IMR-90 (cell line): ENCODE data around the gene FTHL17. TPM values are rescaled to one million over a fixed set of nuclear protein-coding genes. Genes with fewer than 3 reads are reported as not detected.

Experiments
- ATAC-seq: fragments of 200-7000 bp; cut with Tn5 transposase; 2 replicates; pipeline ENCODE4 v1.9.1; 2020; ENCODE audit warnings: low read depth, mild to moderate bottlenecking, moderate library complexity
- BruUV-seq: library from RNA; stranded (reverse); fragments of 400-500 nt; replicated peaks from 2 replicates; lab custom pipeline; 2021; lab: Mats Ljungman, UMichigan
- CTCF ChIA-PET: fragments of 300-600 bp; formaldehyde crosslinking; extraction: SDS; loops from one replicate; lab custom pipeline; 2021; ENCODE audit warnings: antibody characterized with exemption; lab: Yijun Ruan, JAX
- POLR2A ChIA-PET: fragments of 300-600 bp; sonication (Branson Sonifier 250); formaldehyde crosslinking; loops from one replicate; lab custom pipeline; 2022; ENCODE audit warnings: antibody characterized with exemption; ENCODE audit not compliant: unreplicated experiment; lab: Charles Lee
- DNase-seq: peaks from one replicate; pipeline ENCODE4 v3.0.0; 2013
- H2AFZ ChIP-seq: replicated peaks from 2 replicates; pipeline ENCODE3; 2013; ENCODE audit warnings: low read length, mild to moderate bottlenecking; ENCODE audit not compliant: poor library complexity
- H2AK5ac ChIP-seq: 2 replicates; pipeline ENCODE4 v1.6.1; 2013; ENCODE audit warnings: low read depth, low read length, inconsistent platforms
- H2AK9ac ChIP-seq: replicated peaks from 2 replicates; pipeline ENCODE3; 2013; ENCODE audit warnings: mild to moderate bottlenecking, low read depth, low read length, moderate library complexity; ENCODE audit not compliant: poor library complexity
- H2BK120ac ChIP-seq: 2 replicates; pipeline ENCODE4 v1.6.1; 2013; ENCODE audit warnings: low read depth, low read length, inconsistent platforms
- H2BK15ac ChIP-seq: 3 replicates; pipeline ENCODE4 v1.6.1; 2013; ENCODE audit warnings: low read depth, low read length, inconsistent platforms
- H2BK20ac ChIP-seq: 2 replicates; pipeline ENCODE4 v1.6.1; 2013; ENCODE audit warnings: low read depth, mild to moderate bottlenecking, inconsistent platforms, low read length, moderate library complexity
- H2BK5ac ChIP-seq: 2 replicates; pipeline ENCODE4 v1.6.1; 2013; ENCODE audit warnings: mild to moderate bottlenecking, low read depth, low read length, inconsistent platforms; ENCODE audit not compliant: poor library complexity, severe bottlenecking
- H3K14ac ChIP-seq: replicated peaks from 2 replicates; pipeline ENCODE4 v1.6.1; 2013; ENCODE audit warnings: low read depth, low read length, inconsistent platforms
- H3K18ac ChIP-seq: 2 replicates; pipeline ENCODE4 v1.6.1; 2013; ENCODE audit warnings: low read depth, low read length, control low read depth
- H3K23ac ChIP-seq: 2 replicates; pipeline ENCODE4 v1.6.1; 2013; ENCODE audit warnings: low read depth, low read length, inconsistent platforms
- H3K27ac ChIP-seq: 2 replicates; pipeline ENCODE4 v1.5.1; 2013; ENCODE audit warnings: mild to moderate bottlenecking, control low read depth, low read length; ENCODE audit not compliant: insufficient read depth
- H3K27me3 ChIP-seq: 2 replicates; pipeline ENCODE4 v1.6.1; 2013; ENCODE audit warnings: low read length; ENCODE audit not compliant: control insufficient read depth, insufficient read depth
- H3K36me3 ChIP-seq: 2 replicates; pipeline ENCODE4 v1.6.1; 2013; ENCODE audit warnings: low read length, mixed read lengths; ENCODE audit not compliant: control insufficient read depth, insufficient read depth
- H3K4ac ChIP-seq: 2 replicates; pipeline ENCODE4 v1.6.1; 2013; ENCODE audit warnings: low read depth, low read length, inconsistent platforms
- H3K4me1 ChIP-seq: 2 replicates; pipeline ENCODE4 v1.6.1; 2013; ENCODE audit warnings: low read length, mixed read lengths; ENCODE audit not compliant: control insufficient read depth, insufficient read depth
- H3K4me2 ChIP-seq: 2 replicates; pipeline ENCODE4 v1.6.1; 2013; ENCODE audit warnings: low read depth, mild to moderate bottlenecking, control low read depth, low read length, moderate library complexity
- H3K4me3 ChIP-seq: 2 replicates; pipeline ENCODE4 v1.5.1; 2013; ENCODE audit warnings: low read depth, mild to moderate bottlenecking, control low read depth, low read length, moderate library complexity; ENCODE audit not compliant: insufficient read depth
- H3K56ac ChIP-seq: 2 replicates; pipeline ENCODE4 v1.6.1; 2013; ENCODE audit warnings: low read length, inconsistent platforms; ENCODE audit not compliant: insufficient read depth; ENCODE audit errors: extremely low read depth
- H3K79me1 ChIP-seq, 2 experiments: 2 replicates each; pipeline ENCODE4 v1.6.1; 2013; ENCODE audit warnings: low read length in 2 of 2, inconsistent platforms in 1 of 2, low read depth in 1 of 2
- H3K9ac ChIP-seq: 2 replicates; pipeline ENCODE4 v1.6.1; 2013; ENCODE audit warnings: low read depth, low read length, control low read depth
- H3K9me1 ChIP-seq: 2 replicates; pipeline ENCODE4 v1.6.1; 2013; ENCODE audit warnings: low read length, inconsistent platforms; ENCODE audit not compliant: insufficient read depth
- H3K9me3 ChIP-seq: 2 replicates; pipeline ENCODE4 v1.6.1; 2013; ENCODE audit warnings: low read length; ENCODE audit not compliant: control insufficient read depth, insufficient read depth
- H4K20me1 ChIP-seq: 2 replicates; pipeline ENCODE4 v1.6.1; 2013; ENCODE audit warnings: low read length, inconsistent platforms; ENCODE audit not compliant: insufficient read depth
- H4K5ac ChIP-seq: 2 replicates; pipeline ENCODE4 v1.6.1; 2013; ENCODE audit warnings: mild to moderate bottlenecking, low read depth, low read length, control low read depth
- H4K8ac ChIP-seq, 2 experiments: 2 replicates each; pipeline ENCODE4 v1.6.1; 2013; ENCODE audit warnings: low read depth in 2 of 2, low read length in 2 of 2, control low read depth in 1 of 2, inconsistent platforms in 1 of 2
- H4K91ac ChIP-seq: 2 replicates; pipeline ENCODE4 v1.6.1; 2013; ENCODE audit warnings: low read depth, low read length, inconsistent platforms; ENCODE audit not compliant: insufficient read depth
- CHD1 ChIP-seq: IDR thresholded peaks from 2 replicates; pipeline ENCODE4 v1.6.1; 2012; ENCODE audit warnings: low read depth, low read length, improper control_type of control experiment
- CTCF ChIP-seq: conservative IDR thresholded peaks from 2 replicates; pipeline ENCODE4 v1.5.1; 2012; ENCODE audit warnings: mild to moderate bottlenecking, low read depth, low read length, improper control_type of control experiment
- MAFK ChIP-seq: IDR thresholded peaks from 2 replicates; pipeline ENCODE4 v1.6.1; 2012; ENCODE audit warnings: low read depth, low read length, improper control_type of control experiment
- MXI1 ChIP-seq: IDR thresholded peaks from 2 replicates; pipeline ENCODE4 v1.6.1; 2012; ENCODE audit warnings: low read depth, mild to moderate bottlenecking, low read length, moderate library complexity, borderline replicate concordance
- RAD21 ChIP-seq: IDR thresholded peaks from 2 replicates; pipeline ENCODE4 v1.6.1; 2012; ENCODE audit warnings: low read length, improper control_type of control experiment
- SMC3 ChIP-seq: fragments of 150-350 bp; IDR thresholded peaks from 2 replicates; pipeline ENCODE4 v1.6.1; 2016; ENCODE audit warnings: low read depth, mild to moderate bottlenecking, antibody characterized with exemption, low read length, moderate library complexity
- WGBS, 2 experiments: methylation state at CpG; one replicate each; pipeline versions ENCODE4 v1.1.5 to v1.1.7; 2013; ENCODE audit warnings: missing lambda C conversion rate in 2 of 2; ENCODE audit not compliant: insufficient read length in 1 of 2; ENCODE audit errors: extremely low coverage in 2 of 2; 5-methylcytosine and 5-hydroxymethylcytosine counted together
- dilution Hi-C: fragments of 300-500 bp; cut with HindIII; formaldehyde crosslinking; loops from one replicate; pipeline ENCODE4 v1.14.3; 2018; ENCODE audit warnings: low sequenced_read_pairs; ENCODE audit not compliant: unreplicated experiment
- in situ Hi-C: fragments of 300-500 bp; cut with MboI; formaldehyde crosslinking; loops from 3 replicates; pipeline ENCODE4 v1.14.3; 2019; ENCODE audit warnings: low sequenced_read_pairs, inconsistent platforms, mixed read lengths
- intact Hi-C: fragments of 100-400 bp; cut with micrococcal nuclease; formaldehyde crosslinking; loops from 2 replicates; pipeline ENCODE4 v1.10.0; 2022
- polyA plus RNA-seq, 3 experiments: library from polyadenylated mRNA; depleted of rRNA; stranded (reverse); fragments of >200 nt; gene quantifications; 2 replicates each; pipeline ENCODE4 v1.2.3, GENCODE V29; 2012; ENCODE audit warnings: low replicate concordance in 1 of 3
- total RNA-seq: library from RNA; depleted of rRNA; stranded (reverse); fragments of >200 nt; gene quantifications from 2 replicates; pipeline ENCODE4 v1.2.3, GENCODE V29; 2012

The FTHL17 gene
- total and polyA plus RNA-seq, 2 of the 4 experiments (the other 2 are of a cell fraction) = not detected

- H3K4me3 ChIP-seq = no peak overlapping the region
- no peak overlapping the region for H4K91ac ChIP-seq
- in situ Hi-C loops = loop anchor here (5.0 kb wide), 1 partner anchor 629 kb away; no protein-coding TSS in a partner anchor
- H3K4me1 ChIP-seq = no peaks in the 10 kb centered on the region
- H3K23ac ChIP-seq = no peak overlapping the region
- H3K79me1 ChIP-seq = no peaks in the 10 kb centered on the region
- no peaks in the 10 kb centered on the region for H3K27me3 ChIP-seq
- no peak overlapping the region for H3K9ac ChIP-seq
- CTCF ChIA-PET = interaction anchor here (0.6 to 1.5 kb wide), 10 partner anchors 11 to 619 kb away, joined by 3 to 5 read pairs (median 3); no protein-coding TSS in a partner anchor
- no peak overlapping the region for H2AK9ac ChIP-seq
- dilution Hi-C loops = no loop called here
- no peaks in the 10 kb centered on the region for H3K36me3 ChIP-seq
- H2BK15ac ChIP-seq = no peak overlapping the region
- H3K9me1 ChIP-seq = no peaks in the 10 kb centered on the region
- H3K18ac ChIP-seq = no peak overlapping the region
- intact Hi-C loops = loop anchor here (5.0 kb wide), 1 partner anchor 229 kb away; no protein-coding TSS in a partner anchor
- no peak overlapping the region for H3K56ac ChIP-seq
- no peaks in the 10 kb centered on the region for H4K20me1 ChIP-seq
- POLR2A ChIA-PET = no interaction called here
- H3K27ac ChIP-seq = no peak overlapping the region
- TF ChIP-seq CHD1 = no peak
- peak; percentile 66 for TF ChIP-seq SMC3
- TF ChIP-seq CTCF = peak; percentile 63
- peak; percentile 67 for TF ChIP-seq RAD21
- TF ChIP-seq MXI1 = no peak
- peak; percentile 69 for TF ChIP-seq MAFK
- ATAC-seq (peak; percentile 72), DNase-seq (peak; percentile 31)
- no peak overlapping the region for H2BK5ac ChIP-seq
- no CpG with 5 or more reads among the region's 6 CpGs for WGBS, 2 experiments
- no peak overlapping the region for H3K14ac ChIP-seq
- no peak overlapping the region for H2BK120ac ChIP-seq
- no peak overlapping the region for H3K4ac ChIP-seq
- no peak overlapping the region for H3K4me2 ChIP-seq
- BruUV-seq = no TSS peak
- H3K9me3 ChIP-seq = no peaks in the 10 kb centered on the region
- no peak overlapping the region for H2BK20ac ChIP-seq
- no peak overlapping the region for H2AFZ ChIP-seq
- no peak overlapping the region for H4K8ac ChIP-seq
- H4K5ac ChIP-seq = no peak overlapping the region
- H2AK5ac ChIP-seq = no peak overlapping the region
These were observed 33.1 kb downstream of the FTHL17 start for GRCh38 chrX:31038575-31039326.
